GM18873 (cell line): ENCODE measurements around the gene LCN12.

Experiments
- ATAC-seq: cut with Tn5 transposase; IDR thresholded peaks from one replicate; pipeline ENCODE4 v1.9.1; 2021; ENCODE audit warnings: mild to moderate bottlenecking, moderate library complexity, moderate number of reproducible peaks; ENCODE audit not compliant: unreplicated experiment, low FRiP score

Gene LCN12

GRCh38 chr9:136944212-136944518 is 7.9 kb upstream of the LCN12 start:
- peak; percentile 21 for ATAC-seq

- ATAC-seq: peak; percentile 47
Measured at GRCh38 chr9:136944519-136945332, 7.3 kb upstream of the LCN12 start, which contains the start of the genes C8G and FBXW5. Gene C8G (plus strand): TSS chr9:136945243. CDS start chr9:136945321, 78 bp downstream. Gene FBXW5 (minus strand): TSS chr9:136944738. CDS start chr9:136944083, 655 bp downstream.

GRCh38 chr9:136945333-136946227 is 6.5 kb upstream of the LCN12 start:
- ATAC-seq: no peak

GRCh38 chr9:136946228-136947027 is 5.6 kb upstream of the LCN12 start:
- no peak for ATAC-seq

GRCh38 chr9:136947028-136947891 is 4.8 kb upstream of the LCN12 start:
- no peak for ATAC-seq

GRCh38 chr9:136947955-136948510 is 4.0 kb upstream of the LCN12 start:
- no peak for ATAC-seq

GRCh38 chr9:136949239-136949816 is 2.7 kb upstream of the LCN12 start:
- ATAC-seq: no peak

- ATAC-seq: peak; percentile 64
Measured at GRCh38 chr9:136949817-136950655, 2.0 kb upstream of the LCN12 start.

GRCh38 chr9:136950656-136951276 is 1.3 kb upstream of the LCN12 start:
- ATAC-seq: no peak

GRCh38 chr9:136952321-136952850 is 313 bp downstream of the LCN12 start:
- ATAC-seq: no peak

GRCh38 chr9:136952876-136953770 is 1.1 kb downstream of the LCN12 start:
- ATAC-seq: no peak

- ATAC-seq: no peak
Measured at GRCh38 chr9:136953771-136954269, 1.7 kb downstream of the LCN12 start.

GRCh38 chr9:136954270-136955083 is 2.4 kb downstream of the LCN12 start:
- ATAC-seq: no peak

- ATAC-seq: no peak
Measured at GRCh38 chr9:136955202-136955942, 3.3 kb downstream of the LCN12 start.

- no peak for ATAC-seq
Measured at GRCh38 chr9:136955943-136956335, 3.9 kb downstream of the LCN12 start.
